ENCODE measurements around the gene IQGAP2.
"Not testable (repeated sequence)": the region's sequence is repeated elsewhere in the genome, so short reads cannot be mapped to it uniquely, and the experiment has no call there.

Gene IQGAP2

DNA sequence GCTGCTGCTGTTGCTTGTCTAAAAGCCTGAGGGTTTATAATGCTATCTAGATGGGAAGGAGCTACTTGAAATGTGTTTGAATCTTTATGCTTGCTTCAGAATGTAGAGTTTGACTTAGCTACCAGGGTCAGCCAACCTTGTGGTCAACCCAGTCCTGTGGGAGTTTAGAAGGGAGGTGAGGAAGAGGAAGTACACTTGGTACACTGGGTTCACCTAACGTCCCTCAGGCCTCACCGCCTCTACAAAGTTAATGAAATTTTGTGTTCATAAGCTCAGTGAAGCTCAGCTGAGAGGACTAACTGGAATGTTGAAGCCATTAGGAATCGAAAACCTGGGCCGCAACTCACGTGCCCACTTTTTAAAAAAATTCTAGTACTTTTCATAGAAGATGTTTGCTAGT, 10.7 kb downstream of the IQGAP2 start:
- DNase-seq (ENCODE audit: low spot score) = no peak

DNA sequence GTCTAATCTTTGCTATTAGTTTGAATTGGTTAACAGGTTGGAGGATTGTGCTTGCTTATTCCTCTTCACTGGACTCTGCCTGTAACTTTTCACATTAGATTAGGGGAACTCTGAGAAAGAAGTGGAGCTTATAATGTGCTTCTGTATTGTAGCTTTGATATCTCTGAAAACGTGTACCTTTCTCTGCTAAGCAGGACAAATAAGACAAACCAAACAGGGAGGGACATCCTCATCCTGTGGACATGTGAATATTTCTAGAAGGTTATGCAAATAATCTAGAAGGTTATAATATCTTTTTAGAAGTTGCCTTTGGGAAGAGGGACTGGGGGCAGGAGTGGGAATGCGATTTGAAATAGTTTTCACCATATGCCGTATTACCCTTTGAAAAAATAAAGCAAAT, 11.7 kb downstream of the IQGAP2 start:
- no peak for DNase-seq (ENCODE audit: low spot score)

DNA sequence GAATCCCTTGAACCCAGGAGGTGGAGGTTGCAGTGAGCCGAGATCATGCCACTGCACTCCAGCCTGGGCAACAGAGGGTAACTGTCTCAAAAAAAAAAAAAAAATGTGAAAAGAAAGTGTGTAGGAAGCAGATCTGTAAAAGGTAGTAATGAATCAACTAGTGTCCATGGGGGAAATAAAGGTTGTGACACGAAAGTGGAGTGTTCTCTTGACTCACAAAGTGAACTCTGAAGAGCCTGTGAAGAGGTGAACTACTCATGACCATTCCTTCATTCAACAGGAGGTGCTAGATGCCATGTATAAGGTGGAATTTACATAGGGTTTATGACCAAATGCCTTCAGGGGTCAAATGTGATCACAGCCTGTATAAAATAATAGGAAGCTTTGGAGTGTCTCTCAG, 12.8 kb downstream of the IQGAP2 start:
- no peak for DNase-seq (ENCODE audit: low spot score)

DNA sequence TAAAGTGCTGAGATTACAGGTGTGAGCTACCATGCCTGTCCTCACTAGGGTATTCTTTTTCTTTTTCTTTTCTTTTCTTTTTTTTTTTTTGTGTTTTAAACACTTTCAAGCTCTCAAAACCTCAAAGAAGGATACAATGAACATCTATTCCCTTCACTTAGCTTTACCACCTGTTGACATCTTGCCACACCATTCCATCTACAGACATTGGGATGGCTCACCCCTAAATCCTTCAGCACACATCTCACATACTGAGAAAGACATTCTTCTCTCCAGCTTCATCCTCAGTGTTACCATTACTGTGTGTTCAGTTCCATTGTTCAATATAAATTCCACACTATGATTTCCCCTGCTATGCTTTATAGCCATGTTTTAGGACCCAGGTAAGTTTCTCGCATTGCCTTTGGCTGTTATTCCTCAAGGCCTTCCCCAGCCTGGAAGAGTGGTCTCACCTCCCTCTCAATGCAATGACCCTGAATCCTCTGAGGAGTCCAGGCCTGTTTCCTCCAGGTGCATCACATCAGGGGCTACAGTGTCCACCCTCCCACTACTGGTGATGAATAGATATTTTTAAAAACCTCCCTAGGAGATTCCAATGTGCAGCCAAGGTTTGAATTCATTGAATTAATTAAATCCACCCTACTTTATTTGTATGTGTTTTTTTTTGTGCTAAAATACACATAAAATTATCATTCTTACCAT, 16.7 kb downstream of the IQGAP2 start:
- no peak for DNase-seq (ENCODE audit: low spot score)

DNA sequence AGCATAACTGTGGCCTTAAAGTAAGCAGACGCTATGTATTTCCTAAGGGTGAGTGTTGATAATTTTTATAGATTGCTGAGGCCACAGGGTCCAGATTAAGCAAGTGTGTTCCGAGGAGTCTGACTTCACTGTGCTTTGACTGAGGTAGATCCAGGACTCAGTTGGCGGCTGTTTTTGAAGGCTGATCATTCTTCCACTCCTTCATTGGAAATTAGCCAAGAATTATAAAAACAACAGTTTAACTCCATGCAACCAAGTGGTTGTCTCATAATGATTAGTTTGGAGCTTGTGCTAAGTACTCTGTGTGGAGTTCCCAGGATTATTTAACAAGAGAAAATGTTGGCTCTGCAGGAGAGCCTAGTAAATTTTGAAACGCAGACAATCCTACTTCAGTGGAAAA, 19.1 kb downstream of the IQGAP2 start:
- no peak for DNase-seq (ENCODE audit: low spot score)

DNA sequence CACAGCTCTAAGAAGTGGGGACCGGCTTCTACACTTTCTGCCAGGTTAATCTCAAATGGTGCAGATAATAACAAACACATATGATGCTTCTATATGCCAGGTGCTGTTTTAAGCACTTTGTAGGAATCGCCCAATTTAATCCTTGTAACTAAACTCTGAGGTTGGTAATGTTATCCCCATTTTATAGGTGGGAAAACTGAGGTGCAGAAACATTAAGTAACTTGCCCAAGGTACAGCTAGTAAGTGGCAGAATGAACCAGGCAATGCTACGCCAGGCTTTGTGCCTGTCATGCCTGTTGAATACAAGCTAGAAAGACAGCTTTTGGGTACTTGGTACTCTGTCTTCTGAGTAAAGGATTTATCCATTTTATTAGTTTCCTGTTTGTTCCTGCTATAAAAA, 19.7 kb downstream of the IQGAP2 start:
- DNase-seq (ENCODE audit: low spot score) = no peak

DNA sequence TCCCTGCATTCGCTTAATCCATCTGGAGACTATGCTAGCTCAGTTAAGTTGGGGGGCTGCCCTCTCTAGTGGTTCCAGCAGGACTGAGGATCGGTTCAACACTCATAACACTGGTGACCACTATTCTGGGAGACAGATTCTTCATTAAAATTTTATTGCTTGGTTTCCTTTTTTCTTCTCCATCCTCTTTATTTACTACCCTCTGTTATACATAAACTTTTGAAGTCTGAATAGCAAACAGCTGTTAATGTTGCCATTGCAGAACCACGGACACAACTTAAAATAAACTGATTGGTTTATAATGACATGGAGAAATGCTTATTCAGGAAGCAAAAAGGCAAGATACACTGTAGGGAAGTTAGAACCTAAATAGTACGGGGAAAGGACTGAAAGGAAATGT, 22.1 kb downstream of the IQGAP2 start:
- DNase-seq (ENCODE audit: low spot score) = no peak

DNA sequence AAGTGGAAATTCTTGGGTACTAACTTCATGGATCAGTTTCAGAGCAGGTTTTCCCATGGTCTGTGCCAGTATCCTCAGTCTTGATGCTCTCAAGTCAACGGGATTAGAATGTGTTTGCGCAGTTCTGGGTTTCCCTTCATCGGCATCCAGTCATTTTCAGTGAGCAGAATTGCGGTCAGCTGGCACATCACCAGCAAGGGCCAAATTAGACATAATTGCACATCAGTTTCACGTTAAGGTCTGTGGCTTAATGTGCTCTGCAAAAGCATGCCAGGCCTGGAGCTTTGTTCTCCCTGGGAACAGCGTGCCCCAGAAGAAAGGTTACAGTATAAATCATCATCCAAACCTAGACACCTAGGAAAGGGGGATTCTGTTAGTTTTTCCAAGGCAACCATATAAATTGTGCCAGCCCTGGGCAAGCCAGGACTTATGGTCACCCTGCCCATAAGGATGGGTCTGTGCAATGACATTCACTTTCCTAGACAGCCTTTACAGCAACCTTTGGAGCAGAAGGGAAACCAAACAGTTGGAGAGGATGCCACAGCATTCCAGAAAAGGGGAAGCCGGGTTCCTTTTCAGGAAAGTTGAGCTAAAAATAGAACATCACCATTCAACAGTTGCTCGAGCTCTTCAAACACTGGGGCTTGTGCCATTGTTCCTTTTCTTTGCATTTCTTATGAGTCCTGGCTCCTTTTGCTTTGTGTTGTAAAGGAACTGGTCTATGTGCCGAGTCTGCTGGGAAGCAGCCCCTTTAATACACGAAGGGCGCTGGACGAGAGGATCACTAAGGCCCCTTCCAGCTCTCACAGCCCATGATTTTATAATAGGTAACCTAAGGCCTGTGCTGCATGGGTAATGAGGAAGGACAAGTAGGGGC, 23.1 kb downstream of the IQGAP2 start:
- no peak for DNase-seq (ENCODE audit: low spot score)

DNA sequence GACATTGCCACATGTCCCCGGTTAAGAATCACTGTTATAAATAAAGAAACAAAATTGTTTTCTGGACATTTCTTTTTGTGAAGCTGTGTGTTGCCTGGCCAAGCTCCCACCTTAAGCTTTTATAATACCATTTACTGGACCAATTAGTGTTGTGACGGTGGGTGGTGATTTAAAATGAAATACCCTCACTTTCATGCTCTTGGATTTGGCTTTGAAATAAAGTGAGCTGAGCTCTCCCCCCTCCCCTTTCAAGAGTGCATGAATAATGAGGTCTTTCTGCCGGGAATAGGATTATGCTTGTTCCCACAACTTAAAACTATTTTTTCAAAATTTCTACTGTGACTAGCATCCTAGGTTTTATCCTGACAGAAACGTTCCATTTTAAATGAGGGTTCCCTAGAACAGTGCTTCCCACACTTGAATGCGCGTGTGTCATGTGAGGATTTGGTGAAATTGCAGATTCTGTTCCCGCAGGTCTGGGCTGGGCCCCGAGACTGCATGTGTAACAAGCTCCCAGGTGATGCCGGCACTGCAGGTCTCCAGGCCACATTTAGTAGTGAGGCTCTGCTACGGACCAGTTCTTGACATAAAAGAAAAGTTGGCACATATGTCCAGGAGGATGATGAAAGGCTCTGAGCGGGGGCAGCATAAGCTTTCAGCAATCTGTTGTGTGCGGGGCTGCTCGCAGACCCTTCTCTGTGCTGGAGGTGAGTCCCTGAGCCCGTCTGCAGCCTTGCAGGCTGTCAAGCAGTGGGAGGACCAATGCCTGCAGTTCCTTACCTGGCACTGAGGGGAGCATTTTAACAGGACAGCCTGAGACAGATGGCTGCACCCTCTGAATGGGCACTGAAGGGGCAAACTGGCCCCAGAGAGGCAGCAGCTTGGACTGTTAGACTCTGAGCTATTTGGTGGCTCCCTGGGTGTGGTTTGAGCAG, 24.4 kb downstream of the IQGAP2 start:
- DNase-seq (ENCODE audit: low spot score) = no peak

DNA sequence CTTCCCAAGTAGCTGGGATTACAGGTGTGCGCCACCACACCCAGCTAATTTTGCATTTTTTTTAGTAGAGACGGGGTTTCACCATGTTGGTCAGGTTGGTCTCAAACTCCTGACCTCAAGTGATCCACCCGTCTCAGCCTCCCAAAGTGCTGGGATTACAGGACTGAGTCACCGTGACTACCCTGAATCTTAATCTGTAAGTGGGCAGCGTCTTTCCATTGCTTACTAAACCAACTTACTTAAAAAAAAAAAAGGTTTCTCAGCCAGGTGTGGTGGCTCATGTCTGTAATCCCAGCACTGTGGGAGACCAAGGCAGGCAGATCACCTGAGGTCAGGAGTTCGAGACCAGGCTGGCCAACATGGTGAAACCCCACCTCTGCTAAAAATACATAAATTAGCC, 25.5 kb downstream of the IQGAP2 start:
- DNase-seq (ENCODE audit: low spot score) = not testable (repeated sequence)

DNA sequence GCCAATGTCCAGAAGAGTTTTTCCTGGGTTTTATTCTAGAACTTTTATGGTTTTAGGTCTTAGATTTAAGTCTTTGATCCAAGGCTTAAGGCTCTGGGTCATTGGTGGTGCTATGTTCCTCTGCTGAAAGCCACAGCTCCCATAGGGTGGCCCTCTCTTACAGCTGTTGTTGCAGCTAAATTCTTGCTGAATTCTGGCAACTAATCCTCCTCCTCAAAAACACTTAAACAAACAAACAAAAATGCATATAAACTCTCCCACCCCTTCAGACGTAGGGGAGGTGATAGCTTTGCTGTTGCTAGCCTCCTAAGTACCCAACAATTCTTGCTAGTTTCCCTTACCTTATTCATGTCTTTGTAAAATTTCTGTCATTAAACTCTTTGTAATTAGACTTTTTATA, 30.2 kb downstream of the IQGAP2 start:
- DNase-seq (ENCODE audit: low spot score) = no peak

DNA sequence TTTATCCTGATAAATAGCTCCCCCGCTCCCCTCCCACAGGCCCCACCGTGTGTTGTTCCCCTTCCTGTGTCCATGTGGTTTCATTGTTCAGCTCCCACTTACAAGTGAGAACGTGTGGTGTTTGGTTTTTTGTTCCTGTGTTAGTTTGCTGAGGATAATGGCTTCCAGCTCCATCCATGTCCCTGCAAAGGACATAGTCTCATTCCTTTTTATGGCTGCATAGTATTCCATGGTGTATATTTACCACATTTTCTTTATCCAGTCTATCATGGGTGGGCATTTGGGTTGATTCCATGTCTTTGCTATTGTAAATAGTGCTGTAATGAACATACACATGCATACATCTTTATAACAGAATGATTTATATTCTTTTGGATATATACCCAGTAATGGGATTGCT, 34.4 kb downstream of the IQGAP2 start:
- not testable (repeated sequence) for DNase-seq (ENCODE audit: low spot score)

DNA sequence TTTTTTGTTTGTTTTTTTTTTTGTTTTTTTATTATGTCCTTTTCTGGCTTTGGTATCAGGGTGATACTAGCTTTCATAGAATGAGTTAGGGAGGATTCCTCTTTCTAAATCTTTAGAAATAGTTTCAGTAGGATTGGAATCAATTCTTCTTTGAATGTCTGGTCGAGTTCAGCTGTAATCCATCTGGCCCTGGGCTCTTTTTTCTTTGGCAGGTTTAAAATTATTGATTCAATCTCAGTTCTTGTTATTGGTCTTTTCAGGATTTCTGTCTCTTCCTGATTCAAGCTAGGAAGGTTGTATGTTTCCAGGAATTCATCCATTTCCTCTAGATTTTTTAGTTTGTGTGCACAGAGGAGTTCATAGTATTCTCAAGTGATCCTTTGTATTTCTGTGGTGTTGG, 34.9 kb downstream of the IQGAP2 start:
- no peak for DNase-seq (ENCODE audit: low spot score)

DNA sequence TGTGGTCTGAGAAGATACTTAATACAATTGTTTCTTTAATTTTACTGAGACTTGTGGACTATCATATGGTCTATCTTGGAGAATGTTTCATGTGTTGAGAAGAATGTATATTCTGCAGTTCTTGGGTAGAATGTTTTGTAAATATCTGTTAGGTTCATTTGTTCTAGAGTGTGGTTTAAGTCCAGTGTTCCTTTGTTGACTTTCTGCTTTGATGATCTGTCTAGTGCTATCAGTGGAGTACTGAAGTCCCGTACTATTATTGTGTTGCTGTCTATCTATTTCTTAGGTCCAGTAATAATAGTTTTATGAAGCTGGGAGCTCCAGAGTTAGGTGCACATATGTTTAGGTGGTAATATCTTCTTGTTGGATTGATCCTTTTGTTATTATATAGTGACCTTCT, 36.1 kb downstream of the IQGAP2 start:
- no peak for DNase-seq (ENCODE audit: low spot score)

DNA sequence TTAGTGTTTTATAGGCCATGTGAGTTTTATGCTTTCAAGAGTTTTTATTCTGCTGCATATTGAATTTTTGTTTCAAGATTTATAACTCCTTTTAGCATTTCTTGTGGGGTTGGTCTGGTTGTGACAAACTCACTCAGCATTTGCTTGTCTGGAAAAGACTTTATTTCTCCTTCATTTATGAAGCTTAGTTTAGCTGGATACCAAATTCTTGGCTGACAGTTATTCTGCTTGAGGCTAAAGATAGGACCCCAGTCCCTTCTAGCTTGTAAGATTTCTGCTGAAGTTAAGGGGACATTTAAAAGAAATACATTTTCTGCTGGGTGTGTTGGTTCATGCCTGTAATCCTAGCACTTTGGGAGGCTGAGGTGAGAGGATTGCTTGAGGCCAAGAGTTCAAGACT, 36.8 kb downstream of the IQGAP2 start:
- no peak for DNase-seq (ENCODE audit: low spot score)

DNA sequence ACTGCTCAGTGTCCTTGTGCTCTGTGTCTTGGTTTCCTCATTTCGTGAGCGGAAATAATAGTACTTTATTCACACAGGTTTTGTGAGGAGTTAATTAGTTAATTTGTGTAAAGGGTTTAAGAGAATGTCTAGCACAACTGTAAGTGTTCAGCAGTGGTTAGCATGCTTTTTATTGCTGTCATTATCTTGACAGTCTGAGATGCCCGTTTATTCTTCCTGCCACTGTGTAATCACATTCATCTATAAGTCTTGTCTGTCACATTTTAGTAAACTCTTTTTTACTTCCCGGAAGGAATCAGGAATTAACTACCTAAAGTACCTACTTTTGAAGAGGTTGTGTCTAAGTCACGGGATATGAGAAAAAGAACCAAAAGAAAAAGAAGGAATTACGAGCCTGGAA, 38.0 kb downstream of the IQGAP2 start:
- DNase-seq (ENCODE audit: low spot score) = no peak

DNA sequence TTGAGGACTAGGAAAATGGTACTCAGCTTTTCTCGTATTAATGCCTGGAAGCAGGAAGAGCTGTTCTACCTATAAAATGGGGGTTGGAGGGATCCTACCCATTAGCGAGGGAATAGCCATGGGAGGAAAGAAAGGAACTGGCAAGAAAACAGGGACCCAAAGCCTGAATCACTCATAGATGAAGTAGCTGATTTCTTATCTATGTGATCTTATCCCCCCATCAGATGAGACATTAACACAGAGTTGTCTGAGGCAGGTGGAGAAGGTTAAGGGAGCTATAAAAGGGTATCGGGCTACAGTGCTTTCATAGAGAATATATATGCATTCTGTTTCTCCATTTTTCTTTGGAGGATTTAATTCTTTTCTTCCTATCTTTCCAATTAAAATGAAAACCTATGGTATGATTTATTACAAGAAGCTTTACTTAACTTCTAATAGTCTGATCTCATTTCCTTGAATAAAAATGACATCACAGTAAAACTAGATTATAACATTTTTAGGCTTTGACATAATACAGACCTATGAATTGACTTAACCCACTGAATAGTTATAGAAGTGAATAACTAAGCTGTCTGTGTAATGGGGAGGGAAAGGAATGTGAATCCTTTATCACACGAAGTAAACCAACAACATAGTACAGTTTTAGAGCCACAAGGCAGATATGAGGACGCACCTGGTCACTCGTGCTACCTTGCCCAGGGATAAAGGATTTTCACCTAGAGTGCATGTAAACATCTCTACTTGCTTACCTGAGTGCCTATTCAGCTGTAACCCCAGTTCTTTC, 39.0 kb downstream of the IQGAP2 start:
- no peak for DNase-seq (ENCODE audit: low spot score)

DNA sequence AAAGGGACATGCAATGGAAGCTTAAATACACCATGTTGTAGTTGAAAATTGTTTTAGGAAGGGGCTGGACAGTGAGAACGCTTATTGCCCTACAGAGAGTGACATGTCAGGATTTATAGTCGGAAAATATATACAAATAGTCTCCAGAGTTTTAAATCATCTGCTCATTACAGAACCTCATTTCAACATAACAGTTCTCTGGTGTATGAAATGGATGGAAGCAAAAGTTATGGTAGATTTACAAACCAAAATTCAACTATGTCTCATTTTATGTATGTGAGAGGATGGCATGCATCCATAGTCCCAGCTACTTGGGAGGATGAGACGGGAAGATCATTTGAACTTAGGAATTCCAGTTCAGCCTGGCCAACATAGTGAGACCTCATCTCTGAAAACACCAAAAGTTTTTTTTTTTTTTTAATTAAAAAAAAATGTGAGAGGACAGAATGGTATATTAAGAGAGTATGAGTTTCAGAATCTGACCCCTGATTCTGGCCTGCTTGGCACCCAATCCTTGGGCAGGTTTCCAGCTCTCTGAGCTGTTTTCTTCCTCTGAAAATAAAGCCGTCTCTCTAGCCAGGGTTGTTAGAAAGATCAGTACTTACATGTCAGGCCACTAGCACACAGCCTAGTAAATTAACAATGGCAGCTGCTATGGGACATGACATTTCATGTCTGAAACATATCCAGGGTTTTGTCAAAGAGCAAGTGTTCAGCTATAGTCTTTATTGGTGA, 40.1 kb downstream of the IQGAP2 start:
- no peak for DNase-seq (ENCODE audit: low spot score)

DNA sequence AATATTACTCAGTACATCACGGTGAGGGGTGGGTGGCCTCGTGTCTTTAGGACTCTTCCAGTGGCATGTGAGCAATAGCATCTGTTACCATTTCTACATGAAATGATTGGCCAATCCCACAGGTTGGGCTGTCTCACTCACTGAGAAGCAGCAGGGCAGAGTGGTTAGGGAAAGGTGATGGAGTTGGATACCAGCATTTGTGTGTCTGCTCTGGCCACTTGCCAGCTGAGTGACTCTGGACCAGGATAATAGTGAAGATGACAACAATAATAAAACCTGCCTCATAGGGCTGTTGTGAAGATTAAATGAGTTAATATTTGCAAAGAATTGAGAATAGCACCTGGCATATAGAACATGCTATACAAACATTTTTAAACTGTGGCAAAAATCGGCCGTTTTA, 42.0 kb downstream of the IQGAP2 start:
- no peak for DNase-seq (ENCODE audit: low spot score)

DNA sequence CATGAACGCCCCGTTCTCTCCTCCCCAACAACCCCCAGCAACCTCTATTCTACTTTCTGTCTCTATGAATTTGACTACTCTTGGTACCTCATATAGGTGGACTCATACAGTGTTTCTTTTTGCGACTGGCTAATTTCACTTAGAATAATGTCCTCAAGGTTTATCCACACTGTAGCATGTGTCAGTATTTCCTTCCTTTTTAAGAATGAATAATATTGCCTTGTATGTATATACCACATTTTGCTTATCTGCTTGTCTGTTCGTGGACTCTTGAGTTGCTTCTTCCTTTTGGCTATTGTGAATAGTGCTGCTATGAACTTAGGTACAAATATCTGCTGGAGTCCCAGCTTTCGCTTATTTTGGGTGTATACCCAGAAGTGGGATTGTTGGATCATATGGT, 42.7 kb downstream of the IQGAP2 start:
- no peak for DNase-seq (ENCODE audit: low spot score)

DNA sequence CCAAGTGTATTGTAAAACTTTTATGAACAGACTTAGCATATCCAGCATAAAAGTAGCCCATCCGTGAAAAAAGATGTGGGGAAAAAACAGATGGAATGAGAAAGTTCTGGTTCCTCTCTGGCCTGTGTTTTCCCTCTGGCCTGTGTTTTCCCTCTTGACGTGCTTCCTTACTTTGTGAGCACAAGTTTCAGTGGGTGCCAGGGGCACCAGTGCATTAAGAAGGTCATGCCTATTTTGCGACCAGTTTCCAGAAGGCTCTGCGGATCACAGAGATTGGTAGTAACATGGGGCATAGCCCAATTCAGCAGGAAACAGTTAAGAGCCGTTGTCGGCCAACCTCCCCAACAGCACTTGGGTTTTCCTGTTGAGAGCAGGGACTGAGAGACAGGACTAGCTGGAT, 43.7 kb downstream of the IQGAP2 start:
- no peak for DNase-seq (ENCODE audit: low spot score)

Measured in LoVo (cell line).